ENCODE results near the gene NOSIP.

Gene NOSIP

GRCh38 chr19:49544154-49544553, 36.2 kb downstream of the NOSIP start:
- no peak for DNase-seq

DNA sequence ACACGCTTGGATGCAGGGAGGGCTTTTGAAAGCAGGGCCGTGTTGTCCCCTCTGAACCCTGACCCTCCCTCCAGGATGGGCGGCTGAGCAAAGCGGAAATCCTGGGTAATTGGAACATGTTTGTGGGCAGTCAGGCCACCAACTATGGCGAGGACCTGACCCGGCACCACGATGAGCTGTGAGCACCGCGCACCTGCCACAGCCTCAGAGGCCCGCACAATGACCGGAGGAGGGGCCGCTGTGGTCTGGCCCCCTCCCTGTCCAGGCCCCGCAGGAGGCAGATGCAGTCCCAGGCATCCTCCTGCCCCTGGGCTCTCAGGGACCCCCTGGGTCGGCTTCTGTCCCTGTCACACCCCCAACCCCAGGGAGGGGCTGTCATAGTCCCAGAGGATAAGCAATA, 37.3 kb downstream of the NOSIP start:
- no peak for DNase-seq

- no peak for DNase-seq
Measured at GRCh38 chr19:49542446-49542845, 37.9 kb downstream of the NOSIP start.

- no peak for DNase-seq
Measured at GRCh38 chr19:49541914-49542313, 38.4 kb downstream of the NOSIP start.

DNA sequence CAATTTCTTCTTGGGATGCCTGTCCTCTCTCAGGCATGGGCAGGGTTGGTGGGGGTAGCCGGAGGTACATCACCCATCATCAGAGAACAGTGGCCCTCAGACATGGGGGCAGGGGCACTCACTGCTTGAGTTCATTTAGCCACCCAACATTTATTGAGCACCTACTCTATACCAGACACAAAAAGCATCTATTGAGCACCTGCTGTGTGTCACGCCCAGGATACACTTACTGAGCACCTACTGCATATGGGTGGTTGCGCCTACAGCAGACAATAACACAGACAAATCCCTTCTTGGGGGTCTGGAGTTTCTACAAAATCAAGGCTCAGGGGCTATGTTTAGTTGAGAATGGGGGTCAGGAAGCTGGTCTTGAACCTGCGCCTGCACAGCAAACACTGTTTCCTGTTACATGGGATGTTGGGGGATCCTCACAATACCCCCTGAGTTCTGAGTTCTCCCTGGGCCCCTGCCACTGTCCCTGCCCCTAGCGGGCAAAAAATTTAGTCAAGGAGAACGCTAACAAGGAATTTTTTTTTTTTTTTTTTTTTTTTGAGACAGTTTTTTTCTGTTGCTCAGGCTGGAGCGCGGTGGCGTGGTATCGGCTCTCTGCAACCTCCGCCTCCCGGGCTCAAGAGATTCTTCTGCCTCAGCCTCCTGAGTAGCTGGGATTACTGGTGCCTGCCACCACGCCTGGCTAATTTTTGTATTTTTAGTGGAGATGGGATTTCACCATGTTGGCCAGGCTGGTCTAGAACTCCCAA, 41.0 kb downstream of the NOSIP start:
- DNase-seq: no peak

GRCh38 chr19:49538643-49539042, 41.7 kb downstream of the NOSIP start:
- DNase-seq: no peak

GRCh38 chr19:49536921-49537462, 43.4 kb downstream of the NOSIP start:
- no peak for DNase-seq

DNA sequence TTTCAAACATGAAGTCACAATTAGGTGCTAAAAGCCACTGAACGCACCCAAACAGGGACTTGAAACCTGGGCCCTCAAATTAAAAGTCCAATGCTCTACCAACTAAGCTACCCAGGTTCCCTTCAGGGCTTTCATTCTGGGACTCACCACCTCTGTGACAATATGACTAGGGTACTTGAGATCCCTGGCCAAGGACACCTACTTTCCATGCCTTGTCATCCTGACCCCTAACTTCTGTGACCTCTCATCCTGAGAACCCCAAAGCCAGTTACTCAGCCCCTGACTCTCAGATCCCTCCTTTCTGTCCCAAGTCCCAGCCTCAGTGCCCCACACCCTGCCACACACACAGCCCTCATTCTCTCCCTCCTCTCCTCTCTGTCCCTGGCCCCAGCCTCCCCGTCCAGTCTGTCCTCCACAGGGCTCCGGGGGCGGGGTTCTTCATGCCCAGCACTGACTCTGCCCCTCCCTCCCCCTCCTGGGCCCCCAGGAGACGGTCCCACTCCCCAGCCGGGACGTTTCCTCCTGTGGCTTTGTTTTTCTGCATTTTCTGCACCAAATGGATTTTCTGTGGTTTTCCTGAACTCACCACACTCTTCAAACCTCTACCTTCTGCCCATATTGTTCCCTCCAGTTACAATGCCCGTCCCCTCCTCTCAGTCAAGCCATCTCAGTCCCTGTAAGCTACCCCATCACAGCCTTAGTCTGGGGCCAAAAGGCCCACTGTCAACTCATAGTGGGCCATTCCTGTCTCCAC, 45.5 kb downstream of the NOSIP start:
- DNase-seq: no peak

GRCh38 chr19:49533551-49534488, 46.5 kb downstream of the NOSIP start:
- peak; percentile 67 for DNase-seq

DNA sequence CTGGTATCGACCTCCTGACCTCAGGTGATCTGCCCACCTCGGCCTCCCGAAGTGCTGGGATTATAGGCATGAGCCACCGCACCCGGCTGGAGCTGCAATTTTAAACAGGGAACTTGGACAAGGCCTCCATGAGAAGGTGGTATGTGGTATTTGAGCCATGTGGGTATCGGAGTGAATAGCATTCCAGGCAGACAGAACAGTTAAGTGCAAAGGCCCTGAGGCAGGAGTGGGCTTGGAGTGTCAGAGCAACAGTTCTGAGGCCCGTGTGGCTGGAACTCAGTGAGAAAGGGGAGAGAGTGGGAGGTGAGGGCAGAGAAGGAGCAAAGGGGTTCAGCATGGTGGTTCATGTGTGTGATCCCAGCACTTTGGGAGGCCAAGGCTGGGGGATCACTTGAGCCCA, 49.6 kb downstream of the NOSIP start:
- no peak for DNase-seq

DNA sequence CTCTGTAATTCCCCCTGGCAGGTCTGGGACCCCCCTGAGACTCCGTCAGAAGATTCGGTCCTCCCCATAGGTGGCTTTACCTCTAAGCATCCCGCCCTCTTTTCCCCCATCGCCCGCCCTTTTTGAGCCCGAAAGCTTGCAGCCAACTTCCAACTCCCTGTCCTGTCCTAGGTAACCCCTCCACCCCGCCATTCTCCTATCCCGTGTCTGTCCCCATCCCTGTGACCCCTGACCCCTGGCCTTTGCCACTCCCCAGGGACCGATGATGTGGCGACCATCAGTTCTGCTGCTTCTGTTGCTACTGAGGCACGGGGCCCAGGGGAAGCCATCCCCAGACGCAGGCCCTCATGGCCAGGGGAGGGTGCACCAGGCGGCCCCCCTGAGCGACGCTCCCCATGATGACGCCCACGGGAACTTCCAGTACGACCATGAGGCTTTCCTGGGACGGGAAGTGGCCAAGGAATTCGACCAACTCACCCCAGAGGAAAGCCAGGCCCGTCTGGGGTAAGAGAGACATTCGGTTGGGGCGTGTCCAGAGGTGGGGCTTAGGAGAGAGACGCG, 52.1 kb downstream of the NOSIP start:
- DNase-seq: no peak

DNA sequence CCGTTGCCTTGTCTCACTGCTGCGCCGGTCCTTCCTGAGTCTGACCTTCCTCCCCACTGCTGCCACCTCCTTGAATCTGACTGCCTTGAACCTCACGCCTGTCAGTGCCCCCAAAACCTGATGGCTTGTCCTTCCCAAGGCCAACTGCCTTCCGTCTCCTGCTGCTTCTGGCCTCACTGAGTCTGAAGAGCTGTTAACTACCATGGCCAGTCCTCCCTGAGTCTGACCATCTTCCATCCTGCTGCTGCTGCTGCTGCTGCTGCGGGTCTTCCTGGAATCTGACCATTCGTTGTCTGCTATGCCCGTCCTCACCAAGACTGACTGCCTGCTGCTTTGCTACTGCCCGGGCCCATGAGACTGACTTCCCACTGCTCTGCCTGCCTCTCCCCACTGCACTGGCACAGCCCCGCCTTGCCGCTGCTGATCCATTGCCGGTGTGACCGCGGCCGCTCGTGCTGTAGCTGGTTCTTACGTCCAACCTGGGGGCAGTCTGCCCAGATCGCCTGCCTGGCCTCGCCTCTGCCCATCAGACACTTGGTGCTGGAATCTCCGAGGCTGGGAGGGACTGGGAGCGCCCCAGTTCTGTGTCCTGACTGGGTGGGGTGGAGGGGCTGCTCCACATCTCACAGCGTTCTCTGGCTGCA, 55.4 kb downstream of the NOSIP start:
- no peak for DNase-seq

GRCh38 chr19:49520705-49521319, 59.5 kb downstream of the NOSIP start:
- no peak for DNase-seq

- DNase-seq: no peak
Measured at GRCh38 chr19:49518033-49518432, 62.3 kb downstream of the NOSIP start.

DNA sequence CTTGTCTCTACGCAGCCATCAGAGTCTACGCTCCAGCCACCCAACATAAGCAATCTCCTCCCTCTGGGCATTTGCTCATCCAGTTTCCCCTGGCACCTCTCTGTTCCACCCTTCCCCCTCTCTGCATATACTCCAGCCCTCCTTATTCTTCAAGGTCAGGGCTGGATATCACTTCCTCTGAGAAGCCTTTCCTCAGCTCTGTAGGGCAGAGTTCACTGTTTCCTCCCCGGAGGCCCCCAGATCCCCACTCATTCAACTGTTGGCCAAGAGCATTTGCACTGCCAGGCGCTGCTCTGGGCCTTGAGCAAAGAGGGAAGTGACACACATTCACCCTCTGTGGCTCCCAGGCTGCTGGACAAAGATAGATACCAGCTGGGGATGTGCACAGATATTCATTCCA, 64.6 kb downstream of the NOSIP start:
- no peak for DNase-seq

GRCh38 chr19:49514151-49514550, 66.2 kb downstream of the NOSIP start:
- DNase-seq: no peak

- no peak for DNase-seq
Measured at GRCh38 chr19:49513746-49514118, 66.6 kb downstream of the NOSIP start.

DNA sequence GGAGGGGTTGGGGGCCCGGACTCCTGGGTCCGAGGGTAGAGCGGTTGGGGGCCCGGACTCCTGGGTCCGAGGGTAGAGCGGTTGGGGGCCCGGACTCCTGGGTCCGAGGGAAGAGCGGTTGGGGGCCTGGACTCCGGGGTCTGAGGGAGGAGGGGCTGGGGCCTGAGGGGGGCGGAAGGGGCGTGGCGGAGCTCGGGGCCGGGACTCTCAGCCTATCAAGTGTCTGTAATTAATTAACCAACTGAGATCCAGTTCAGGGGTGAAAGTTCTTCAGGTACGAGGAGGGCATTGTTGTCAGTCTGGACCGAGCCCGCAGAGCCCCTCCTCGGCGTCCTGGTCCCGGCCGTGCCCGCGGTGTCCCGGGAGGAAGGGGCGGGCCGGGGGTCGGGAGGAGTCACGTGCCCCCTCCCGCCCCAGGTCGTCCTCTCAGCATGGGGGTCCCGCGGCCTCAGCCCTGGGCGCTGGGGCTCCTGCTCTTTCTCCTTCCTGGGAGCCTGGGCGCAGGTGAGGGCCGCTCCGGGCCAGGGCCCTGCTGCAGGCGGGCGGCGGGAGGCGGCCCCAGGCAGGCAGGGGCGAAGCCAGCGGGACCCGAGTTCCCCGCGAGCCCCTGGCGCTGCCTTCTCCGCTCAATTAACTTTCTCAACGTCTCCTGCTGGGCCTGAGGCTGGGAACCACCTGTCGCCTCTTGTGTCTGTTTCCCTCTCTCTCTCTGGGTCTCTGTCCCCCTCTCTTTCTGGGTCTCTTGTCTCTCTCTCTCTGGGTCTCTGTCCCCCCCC, 67.2 kb downstream of the NOSIP start:
- DNase-seq: no peak

DNA sequence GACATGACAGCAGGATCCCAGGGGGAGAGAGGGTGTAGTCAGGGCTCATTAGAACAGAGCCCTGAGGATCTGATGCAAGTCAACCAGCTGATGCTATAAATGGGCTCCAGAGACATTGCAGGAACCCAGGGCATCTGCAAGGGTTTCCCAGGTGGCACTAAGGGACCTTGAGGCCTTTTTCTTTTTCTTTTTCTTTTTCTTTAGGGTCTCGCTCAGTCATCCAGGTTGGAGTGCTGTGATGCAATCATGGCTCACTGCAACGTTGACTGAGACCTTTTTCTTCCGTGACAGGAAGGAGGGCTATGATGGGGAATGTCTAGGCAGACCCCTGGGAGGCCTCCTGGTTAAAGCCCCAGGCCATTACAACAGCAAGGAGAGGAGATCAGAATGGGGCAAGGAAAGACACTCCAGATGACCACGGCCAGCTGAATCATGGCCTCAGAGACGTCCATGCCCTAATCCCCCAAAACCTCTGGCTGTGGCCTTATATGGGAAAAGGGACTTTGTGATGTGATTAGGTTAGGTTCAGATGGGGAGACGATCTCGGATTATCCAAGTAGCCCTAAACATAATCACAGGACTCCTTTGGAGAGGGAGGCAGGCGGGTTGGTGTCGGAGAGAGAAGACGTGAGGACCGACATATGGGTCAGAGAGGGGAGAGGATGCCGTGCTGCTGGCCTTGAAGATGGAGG, 72.4 kb downstream of the NOSIP start:
- no peak for DNase-seq

GRCh38 chr19:49506575-49507105, 73.7 kb downstream of the NOSIP start:
- DNase-seq: no peak

All from activated gamma-delta T cell (primary cell).